ENCODE measurements around the gene HAUS7. TPM values are rescaled to one million over a fixed set of nuclear protein-coding genes. Genes with fewer than 3 reads are reported as not detected.
A peak's percentile ranks its signal among the peaks of the same experiment; 100 is the strongest.

HAUS7 gene
- polyA plus RNA-seq, 1 donor, result 25.0 TPM

- WGBS (ENCODE audit: insufficient coverage, low lambda C conversion rate), result no CpG with 5 or more reads among the region's 75 CpGs
- peak within 1 kb of the TSS; percentile 40 for H3K4me3 ChIP-seq (ENCODE audit: low read length)
- no peaks in the 10 kb centered on the region for H3K9me3 ChIP-seq (ENCODE audit: control insufficient read depth, low read depth, low read length)
- H3K27me3 ChIP-seq (ENCODE audit: control insufficient read depth, insufficient read depth, low read length), result no peaks in the 10 kb centered on the region
- DNase-seq, result peak in 1 of 2 donors; percentile 58
- no peaks in the 10 kb centered on the region for H3K36me3 ChIP-seq (ENCODE audit: control insufficient read depth, insufficient read depth, low read length)
- no peak within 1 kb of the TSS for H3K27ac ChIP-seq (ENCODE audit: low read length)
- H3K4me1 ChIP-seq (ENCODE audit: control insufficient read depth, insufficient read depth, low read length), result peaks cover 7% of the 10 kb centered on the region
Measured at GRCh38 chrX:153411255-153411987, 59.0 kb downstream of the HAUS7 start, which contains the start of gene ZFP92. Gene ZFP92, plus strand, starts transcription at chrX:153411472. Its CDS starts 6,851 bp downstream, at chrX:153418323.

- no CpG with 5 or more reads among the region's 12 CpGs for WGBS (ENCODE audit: insufficient coverage, low lambda C conversion rate)
- Histone ChIP-seq H3K27me3 (ENCODE audit: control insufficient read depth, insufficient read depth, low read length) (no peaks in the 10 kb centered on the region), H3K4me1 (ENCODE audit: control insufficient read depth, insufficient read depth, low read length) (peaks cover 7% of the 10 kb centered on the region), H3K27ac (ENCODE audit: low read length) (no peak overlapping the region), H3K36me3 (ENCODE audit: control insufficient read depth, insufficient read depth, low read length) (no peaks in the 10 kb centered on the region), H3K9me3 (ENCODE audit: control insufficient read depth, low read depth, low read length) (no peaks in the 10 kb centered on the region), H3K4me3 (ENCODE audit: low read length) (peak overlapping the region; percentile 6)
- no peak for DNase-seq
Measured at GRCh38 chrX:153410888-153411254, 59.5 kb downstream of the HAUS7 start.

GRCh38 chrX:153410373-153410772, 60.0 kb downstream of the HAUS7 start:
- no peaks in the 10 kb centered on the region for H3K9me3 ChIP-seq (ENCODE audit: control insufficient read depth, low read depth, low read length)
- H3K36me3 ChIP-seq (ENCODE audit: control insufficient read depth, insufficient read depth, low read length), result no peaks in the 10 kb centered on the region
- H3K4me1 ChIP-seq (ENCODE audit: control insufficient read depth, insufficient read depth, low read length), result peaks cover 7% of the 10 kb centered on the region
- H3K27me3 ChIP-seq (ENCODE audit: control insufficient read depth, insufficient read depth, low read length), result no peaks in the 10 kb centered on the region
- DNase-seq, result peak; percentile 16 to 72
- no peak overlapping the region for H3K4me3 ChIP-seq (ENCODE audit: low read length)
- no CpG with 5 or more reads among the region's 15 CpGs for WGBS (ENCODE audit: insufficient coverage, low lambda C conversion rate)
- no peak overlapping the region for H3K27ac ChIP-seq (ENCODE audit: low read length)

- no CpG with 5 or more reads among the region's 30 CpGs for WGBS (ENCODE audit: insufficient coverage, low lambda C conversion rate)
- Histone ChIP-seq H3K27me3 (ENCODE audit: control insufficient read depth, insufficient read depth, low read length) (no peaks in the 10 kb centered on the region), H3K4me3 (ENCODE audit: low read length) (no peak overlapping the region), H3K9me3 (ENCODE audit: control insufficient read depth, low read depth, low read length) (no peaks in the 10 kb centered on the region), H3K27ac (ENCODE audit: low read length) (no peak overlapping the region), H3K4me1 (ENCODE audit: control insufficient read depth, insufficient read depth, low read length) (peaks cover 7% of the 10 kb centered on the region), H3K36me3 (ENCODE audit: control insufficient read depth, insufficient read depth, low read length) (no peaks in the 10 kb centered on the region)
- DNase-seq, result peak; percentile 65 to 88
Measured at GRCh38 chrX:153409414-153410101, 60.8 kb downstream of the HAUS7 start.

DNA sequence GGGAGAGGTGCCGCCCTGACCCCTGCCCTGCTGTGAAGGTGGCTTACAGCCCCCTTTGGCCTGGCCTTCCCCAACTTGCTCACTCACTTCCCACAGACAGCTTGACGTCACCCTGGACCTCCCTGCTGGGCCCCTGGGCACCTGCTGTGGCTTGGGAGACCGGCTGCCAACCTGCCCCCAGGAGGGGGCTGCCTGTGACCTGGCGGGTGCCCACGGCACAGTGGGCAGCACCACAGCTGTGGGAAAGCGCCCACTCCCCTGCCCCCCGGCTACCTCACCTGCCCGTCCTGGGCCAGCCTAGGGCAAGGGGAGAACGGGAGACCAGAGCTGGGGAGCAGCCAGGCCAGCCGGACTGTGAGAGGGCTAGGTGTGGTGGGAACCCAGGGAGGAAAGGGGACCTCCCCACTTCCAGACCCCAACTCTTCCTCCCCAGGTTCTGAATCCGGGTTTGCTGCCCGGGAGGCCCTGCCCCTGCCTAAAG, 61.5 kb downstream of the HAUS7 start:
- H3K27ac ChIP-seq (ENCODE audit: low read length), result no peak overlapping the region
- no peaks in the 10 kb centered on the region for H3K36me3 ChIP-seq (ENCODE audit: control insufficient read depth, insufficient read depth, low read length)
- no peaks in the 10 kb centered on the region for H3K9me3 ChIP-seq (ENCODE audit: control insufficient read depth, low read depth, low read length)
- no peak for DNase-seq
- peaks cover 7% of the 10 kb centered on the region for H3K4me1 ChIP-seq (ENCODE audit: control insufficient read depth, insufficient read depth, low read length)
- no CpG with 5 or more reads among the region's 12 CpGs for WGBS (ENCODE audit: insufficient coverage, low lambda C conversion rate)
- no peak overlapping the region for H3K4me3 ChIP-seq (ENCODE audit: low read length)
- no peaks in the 10 kb centered on the region for H3K27me3 ChIP-seq (ENCODE audit: control insufficient read depth, insufficient read depth, low read length)

DNA sequence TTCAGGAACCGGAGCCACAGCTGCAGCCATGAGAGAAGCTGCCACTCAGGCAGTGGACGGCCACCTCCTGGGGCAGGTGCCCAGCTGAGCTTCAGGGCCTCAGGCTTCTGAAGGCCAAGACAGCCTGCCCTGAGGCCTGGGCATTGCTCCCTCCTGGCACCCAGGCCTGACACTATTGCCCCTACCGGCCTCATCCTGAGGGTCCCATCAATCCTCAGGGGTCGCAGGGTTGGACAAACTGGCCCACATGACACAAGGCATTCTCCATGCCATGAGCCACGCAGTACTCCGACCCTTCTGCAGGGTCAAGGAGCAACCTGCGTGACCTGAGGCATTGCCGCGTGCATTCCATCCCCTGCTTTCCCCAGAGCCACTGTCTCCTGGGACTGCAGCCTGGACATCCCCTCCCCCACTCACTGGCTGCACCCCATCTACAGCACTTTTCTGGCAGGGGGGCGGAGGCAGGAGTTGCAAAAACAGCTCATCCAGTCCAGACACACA, 62.1 kb downstream of the HAUS7 start:
- WGBS (ENCODE audit: insufficient coverage, low lambda C conversion rate), result no CpG with 5 or more reads among the region's 10 CpGs
- no peaks in the 10 kb centered on the region for H3K27me3 ChIP-seq (ENCODE audit: control insufficient read depth, insufficient read depth, low read length)
- H3K27ac ChIP-seq (ENCODE audit: low read length), result no peak overlapping the region
- H3K4me3 ChIP-seq (ENCODE audit: low read length), result no peak overlapping the region
- H3K9me3 ChIP-seq (ENCODE audit: control insufficient read depth, low read depth, low read length), result no peaks in the 10 kb centered on the region
- peaks cover 7% of the 10 kb centered on the region for H3K4me1 ChIP-seq (ENCODE audit: control insufficient read depth, insufficient read depth, low read length)
- no peaks in the 10 kb centered on the region for H3K36me3 ChIP-seq (ENCODE audit: control insufficient read depth, insufficient read depth, low read length)
- no peak for DNase-seq

DNA sequence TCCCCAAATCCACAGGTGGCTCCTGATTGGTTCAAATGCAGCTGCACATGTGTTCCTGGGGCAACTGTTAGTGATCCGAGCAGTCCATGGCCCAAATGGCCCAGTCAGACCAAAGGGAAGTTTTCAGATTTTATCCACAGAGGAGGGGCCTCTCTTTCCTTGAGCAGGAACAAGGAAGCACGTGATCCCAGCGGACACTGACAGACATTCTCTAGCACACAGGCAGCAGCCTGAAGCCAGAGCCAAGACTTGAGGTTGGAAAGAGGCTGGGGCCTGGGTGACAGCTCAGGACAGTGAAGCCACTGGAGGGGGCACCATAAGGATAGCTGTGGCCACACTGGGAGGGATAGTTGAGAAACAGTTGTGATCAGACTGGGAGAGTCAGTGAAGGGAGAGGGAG, 62.6 kb downstream of the HAUS7 start:
- H3K9me3 ChIP-seq (ENCODE audit: control insufficient read depth, low read depth, low read length), result no peaks in the 10 kb centered on the region
- no peaks in the 10 kb centered on the region for H3K36me3 ChIP-seq (ENCODE audit: control insufficient read depth, insufficient read depth, low read length)
- peaks cover 7% of the 10 kb centered on the region for H3K4me1 ChIP-seq (ENCODE audit: control insufficient read depth, insufficient read depth, low read length)
- H3K4me3 ChIP-seq (ENCODE audit: low read length), result no peak overlapping the region
- H3K27me3 ChIP-seq (ENCODE audit: control insufficient read depth, insufficient read depth, low read length), result no peaks in the 10 kb centered on the region
- peak in 1 of 2 donors; percentile 14 for DNase-seq
- no peak overlapping the region for H3K27ac ChIP-seq (ENCODE audit: low read length)
- WGBS (ENCODE audit: insufficient coverage, low lambda C conversion rate), result no CpG with 5 or more reads among the region's 3 CpGs

- Histone ChIP-seq H3K9me3 (ENCODE audit: control insufficient read depth, low read depth, low read length) (no peaks in the 10 kb centered on the region), H3K27ac (ENCODE audit: low read length) (no peak overlapping the region), H3K27me3 (ENCODE audit: control insufficient read depth, insufficient read depth, low read length) (no peaks in the 10 kb centered on the region), H3K4me3 (ENCODE audit: low read length) (no peak overlapping the region), H3K4me1 (ENCODE audit: control insufficient read depth, insufficient read depth, low read length) (peaks cover 7% of the 10 kb centered on the region), H3K36me3 (ENCODE audit: control insufficient read depth, insufficient read depth, low read length) (no peaks in the 10 kb centered on the region)
- no CpG with 5 or more reads among the region's 7 CpGs for WGBS (ENCODE audit: insufficient coverage, low lambda C conversion rate)
- no peak for DNase-seq
Measured at GRCh38 chrX:153406903-153407302, 63.5 kb downstream of the HAUS7 start.

DNA sequence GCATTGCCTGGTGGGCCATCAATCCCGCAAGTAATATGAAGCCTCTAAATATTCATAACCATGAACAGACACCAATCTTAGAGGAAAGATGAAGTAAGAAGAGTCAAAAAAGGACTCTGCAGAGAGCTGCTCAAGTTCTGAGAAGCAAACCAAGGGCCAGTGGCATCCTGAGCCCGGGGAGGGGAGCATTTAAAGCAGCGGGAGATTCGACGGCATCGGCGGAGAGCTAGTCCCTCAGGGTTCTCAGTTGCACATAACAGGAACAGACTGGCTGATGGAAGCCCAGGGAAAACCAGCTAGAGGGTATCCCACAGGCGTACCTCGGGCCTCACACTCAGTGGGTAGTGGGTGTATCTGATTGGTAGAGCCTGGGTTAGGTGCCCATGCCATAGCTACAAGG, 64.4 kb downstream of the HAUS7 start:
- H3K27me3 ChIP-seq (ENCODE audit: control insufficient read depth, insufficient read depth, low read length), result no peaks in the 10 kb centered on the region
- H3K36me3 ChIP-seq (ENCODE audit: control insufficient read depth, insufficient read depth, low read length), result no peaks in the 10 kb centered on the region
- peaks cover 6% of the 10 kb centered on the region for H3K4me1 ChIP-seq (ENCODE audit: control insufficient read depth, insufficient read depth, low read length)
- no peak for DNase-seq
- no peak overlapping the region for H3K27ac ChIP-seq (ENCODE audit: low read length)
- H3K4me3 ChIP-seq (ENCODE audit: low read length), result no peak overlapping the region
- H3K9me3 ChIP-seq (ENCODE audit: control insufficient read depth, low read depth, low read length), result peaks cover 3% of the 10 kb centered on the region
- no CpG with 5 or more reads among the region's 9 CpGs for WGBS (ENCODE audit: insufficient coverage, low lambda C conversion rate)

GRCh38 chrX:153405426-153405825, 65.0 kb downstream of the HAUS7 start:
- Histone ChIP-seq H3K27ac (ENCODE audit: low read length) (no peak overlapping the region), H3K36me3 (ENCODE audit: control insufficient read depth, insufficient read depth, low read length) (no peaks in the 10 kb centered on the region), H3K4me3 (ENCODE audit: low read length) (no peak overlapping the region), H3K9me3 (ENCODE audit: control insufficient read depth, low read depth, low read length) (peaks cover 6% of the 10 kb centered on the region), H3K27me3 (ENCODE audit: control insufficient read depth, insufficient read depth, low read length) (no peaks in the 10 kb centered on the region), H3K4me1 (ENCODE audit: control insufficient read depth, insufficient read depth, low read length) (peaks cover under 1% of the 10 kb centered on the region)
- no peak for DNase-seq
- no CpG with 5 or more reads among the region's 5 CpGs for WGBS (ENCODE audit: insufficient coverage, low lambda C conversion rate)
